Retina (tissue), 1 donor: ENCODE data around the gene GAB4.
A peak's percentile ranks its signal among the peaks of the same experiment; 100 is the strongest.
"Not testable (repeated sequence)": the region's sequence is repeated elsewhere in the genome, so short reads cannot be mapped to it uniquely, and the experiment has no call there.

Experiments
- DNase-seq: peaks from one replicate; pipeline ENCODE4 v3.0.0-alpha.2; 2016

GAB4 gene, protein sequence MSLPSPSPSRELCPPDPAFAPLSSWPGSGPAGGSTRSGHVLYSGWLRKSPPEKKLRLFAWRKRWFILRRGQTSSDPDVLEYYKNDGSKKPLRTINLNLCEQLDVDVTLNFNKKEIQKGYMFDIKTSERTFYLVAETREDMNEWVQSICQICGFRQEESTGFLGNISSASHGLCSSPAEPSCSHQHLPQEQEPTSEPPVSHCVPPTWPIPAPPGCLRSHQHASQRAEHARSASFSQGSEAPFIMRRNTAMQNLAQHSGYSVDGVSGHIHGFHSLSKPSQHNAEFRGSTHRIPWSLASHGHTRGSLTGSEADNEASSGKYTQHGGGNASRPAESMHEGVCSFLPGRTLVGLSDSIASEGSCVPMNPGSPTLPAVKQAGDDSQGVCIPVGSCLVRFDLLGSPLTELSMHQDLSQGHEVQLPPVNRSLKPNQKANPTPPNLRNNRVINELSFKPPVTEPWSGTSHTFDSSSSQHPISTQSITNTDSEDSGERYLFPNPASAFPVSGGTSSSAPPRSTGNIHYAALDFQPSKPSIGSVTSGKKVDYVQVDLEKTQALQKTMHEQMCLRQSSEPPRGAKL

DNA sequence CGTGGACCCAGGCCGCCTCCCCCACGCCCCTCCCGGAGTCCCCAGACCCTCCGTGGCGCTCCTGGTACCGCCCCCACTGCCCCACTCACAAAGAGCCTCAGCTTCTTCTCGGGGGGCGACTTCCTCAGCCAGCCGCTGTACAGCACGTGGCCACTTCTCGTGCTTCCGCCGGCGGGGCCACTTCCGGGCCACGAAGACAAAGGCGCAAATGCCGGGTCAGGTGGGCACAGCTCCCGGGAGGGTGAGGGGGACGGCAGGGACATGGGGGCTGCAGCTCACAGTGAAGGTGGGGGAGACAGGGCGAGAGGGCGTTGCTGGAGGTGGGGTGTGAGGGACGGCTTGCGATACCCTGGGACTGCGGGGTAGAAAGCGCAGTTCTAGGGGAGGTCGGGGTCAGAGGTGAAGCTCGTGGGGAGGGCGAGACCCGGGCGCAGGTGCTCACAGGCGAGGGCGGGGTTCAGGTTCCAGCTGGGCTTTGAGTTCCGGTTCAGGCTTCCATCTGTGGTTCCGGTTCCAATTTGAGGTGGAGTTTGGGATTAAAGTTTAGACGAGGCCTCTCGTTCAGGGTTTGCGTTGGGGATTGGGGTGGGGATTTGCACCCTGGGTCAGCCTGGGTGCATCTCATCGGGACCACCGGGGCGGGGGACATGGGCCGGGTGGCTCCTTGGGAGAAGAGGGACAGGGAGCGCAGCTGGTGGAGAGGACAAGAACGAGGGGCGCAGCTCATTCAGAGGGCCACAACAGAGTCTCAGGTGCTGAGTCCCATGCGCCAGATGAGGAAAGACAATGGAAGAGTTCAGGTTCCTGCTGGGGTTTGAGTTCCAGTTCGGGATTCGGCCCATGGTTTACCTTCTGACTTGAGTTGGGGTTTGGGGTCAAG lies at the start of gene GAB4:
TSS of gene GAB4 (minus strand) at position 371 of the 880 bp plus-strand sequence. CDS start at position 263, 108 bp downstream.
- no peak for DNase-seq

DNA sequence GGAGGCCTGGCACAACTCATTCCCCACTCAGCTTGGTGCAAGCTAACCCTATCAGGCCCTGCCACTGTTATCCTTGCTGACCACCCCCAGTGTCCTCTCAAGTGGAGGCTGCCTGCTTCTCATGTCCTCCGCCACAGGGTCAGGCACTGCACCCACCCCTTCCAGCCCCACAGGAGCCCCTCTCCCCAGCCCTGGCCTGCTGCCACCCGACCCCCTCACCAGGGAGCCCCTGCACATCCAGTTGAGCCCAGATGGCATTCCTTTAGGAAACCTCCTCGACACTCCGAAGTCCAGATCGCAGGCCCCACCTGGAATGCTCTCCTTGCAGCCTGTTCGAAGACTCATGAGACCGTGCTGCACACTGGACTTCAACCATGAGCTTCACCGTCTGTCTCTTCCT lies 48.8 kb upstream of the GAB4 start:
- DNase-seq = no peak

DNA sequence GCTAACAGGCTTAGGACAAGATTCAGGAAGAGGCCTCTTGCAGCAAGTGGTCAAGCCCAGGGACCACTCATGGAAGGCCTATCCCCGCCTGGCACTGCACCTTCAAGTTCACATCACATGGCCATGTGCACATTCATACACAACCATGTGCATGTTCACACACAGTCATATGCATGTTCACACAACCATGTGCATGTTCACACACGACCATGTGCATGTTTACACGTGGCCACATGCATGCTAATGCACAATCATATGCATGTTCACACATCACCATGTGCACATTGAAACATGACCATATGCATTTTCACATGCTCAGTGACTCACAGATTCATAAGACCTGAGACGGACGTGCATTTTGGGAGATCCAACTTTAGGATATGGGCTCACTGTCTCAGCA lies 48.0 kb upstream of the GAB4 start:
- no peak for DNase-seq

DNA sequence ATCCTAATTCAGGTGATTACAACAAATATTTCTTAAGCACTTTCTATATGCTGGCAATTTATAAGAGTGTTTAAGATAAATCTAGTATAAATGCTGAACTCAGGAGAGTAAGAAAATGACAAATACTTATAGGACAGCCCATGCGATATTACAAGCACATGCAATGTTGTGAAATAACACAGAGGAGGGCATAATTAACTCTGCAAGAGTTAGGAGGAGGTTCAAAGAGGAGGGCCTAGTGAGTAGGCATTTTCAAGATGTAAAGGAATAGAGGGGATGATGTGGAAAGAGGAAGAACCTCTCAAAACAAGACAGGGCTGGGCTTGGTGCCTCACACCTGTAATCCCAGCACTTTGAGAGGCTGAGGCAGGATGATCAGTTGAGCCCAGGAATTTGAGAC lies 39.6 kb upstream of the GAB4 start:
- no peak for DNase-seq

DNA sequence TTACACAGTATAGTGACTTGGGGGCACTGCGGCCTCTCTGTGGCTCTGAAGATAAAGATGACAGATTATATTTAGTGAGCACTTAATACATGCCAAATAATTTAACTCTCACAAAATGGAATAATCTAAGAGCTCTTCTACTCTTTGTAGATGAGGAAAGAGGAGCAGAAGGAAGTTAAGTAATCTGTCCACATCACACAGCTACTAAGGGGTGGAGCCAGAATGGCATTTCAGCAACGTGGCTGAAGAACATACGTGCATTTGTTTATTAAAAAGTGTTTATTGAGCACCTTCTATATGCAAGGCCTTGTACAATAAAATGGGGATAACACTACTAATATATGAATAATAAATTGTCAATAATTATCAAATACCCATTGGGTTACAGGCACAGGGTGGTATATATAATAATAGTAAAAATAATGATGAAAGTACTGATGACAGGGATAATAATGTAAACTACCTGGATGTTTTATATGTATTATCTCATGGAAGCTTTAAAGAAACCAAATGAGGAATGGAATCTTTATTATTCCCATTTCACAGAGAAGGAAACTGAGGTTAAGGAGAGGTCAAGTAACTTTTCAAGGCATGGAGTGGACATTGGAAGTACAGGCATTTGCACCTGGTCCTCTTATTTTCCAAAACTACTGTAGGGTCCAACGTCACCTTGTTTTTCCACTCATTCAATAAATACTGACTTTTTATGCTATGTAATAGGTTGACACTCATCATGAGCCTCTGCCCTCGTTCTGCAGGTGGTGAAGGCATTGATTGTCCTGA lies 38.7 kb upstream of the GAB4 start:
- DNase-seq = no peak

DNA sequence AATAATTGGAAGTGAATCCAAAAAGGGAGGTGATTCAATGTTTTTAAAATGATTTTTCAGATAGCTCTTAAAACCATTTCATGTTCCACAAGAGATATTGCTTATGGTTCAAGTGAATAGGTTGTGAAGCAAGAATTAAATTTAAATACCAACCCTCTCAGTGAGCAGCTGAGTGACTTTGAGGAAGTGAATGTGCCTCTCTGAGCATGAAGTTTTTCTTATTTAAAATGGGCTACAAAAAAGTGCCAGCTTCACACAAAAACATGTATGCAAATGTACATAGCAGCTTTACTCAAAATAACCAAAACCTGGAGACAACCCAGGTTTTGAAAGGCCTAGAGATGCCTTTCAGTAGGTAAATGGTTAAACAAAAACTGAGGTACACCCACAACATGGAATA lies 35.5 kb upstream of the GAB4 start:
- no peak for DNase-seq

DNA sequence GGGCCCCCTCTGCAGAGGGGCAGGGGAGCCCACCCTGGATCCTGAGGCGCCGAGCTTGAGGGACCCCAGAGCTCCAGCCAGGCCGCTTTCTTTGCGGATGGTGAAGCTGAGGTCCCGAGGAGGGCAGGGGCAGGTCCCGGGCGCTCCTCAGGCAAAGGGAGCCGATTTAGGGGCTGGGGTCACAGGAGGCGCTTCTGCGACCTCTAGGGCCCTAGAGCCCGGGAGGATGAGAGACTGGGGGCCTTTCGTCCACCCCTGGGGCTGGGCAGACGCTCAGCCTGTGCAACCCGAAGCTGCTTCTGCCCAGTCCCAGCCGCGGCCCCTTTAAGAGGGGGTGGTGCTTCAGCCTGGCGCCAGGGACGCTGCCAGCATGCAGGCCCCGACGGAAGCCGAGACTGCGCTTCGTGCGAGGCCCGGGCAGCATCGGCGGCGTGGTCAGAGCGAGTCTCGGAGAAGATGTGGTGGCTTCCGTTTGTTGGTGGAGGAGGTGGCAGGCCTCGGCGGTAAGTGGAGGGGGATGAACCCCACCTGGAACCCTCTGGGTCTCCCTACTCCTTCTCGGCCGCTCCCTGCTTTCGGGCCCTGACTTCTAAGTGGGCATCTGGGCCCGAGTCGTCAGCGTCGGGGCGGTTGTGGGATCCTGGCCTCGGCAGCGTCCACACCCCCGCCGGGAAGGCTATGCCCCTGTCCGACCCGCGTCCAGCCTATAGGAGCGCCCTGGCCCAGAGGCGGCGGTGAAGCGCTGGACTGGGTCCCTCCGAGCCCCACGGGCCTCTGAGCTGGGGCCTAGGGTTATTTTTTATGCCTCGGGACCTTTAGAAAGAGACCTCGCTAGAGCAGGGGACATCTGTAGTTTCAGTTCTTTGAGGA lies 29.1 kb upstream of the GAB4 start:
- DNase-seq = peak; percentile 43

DNA sequence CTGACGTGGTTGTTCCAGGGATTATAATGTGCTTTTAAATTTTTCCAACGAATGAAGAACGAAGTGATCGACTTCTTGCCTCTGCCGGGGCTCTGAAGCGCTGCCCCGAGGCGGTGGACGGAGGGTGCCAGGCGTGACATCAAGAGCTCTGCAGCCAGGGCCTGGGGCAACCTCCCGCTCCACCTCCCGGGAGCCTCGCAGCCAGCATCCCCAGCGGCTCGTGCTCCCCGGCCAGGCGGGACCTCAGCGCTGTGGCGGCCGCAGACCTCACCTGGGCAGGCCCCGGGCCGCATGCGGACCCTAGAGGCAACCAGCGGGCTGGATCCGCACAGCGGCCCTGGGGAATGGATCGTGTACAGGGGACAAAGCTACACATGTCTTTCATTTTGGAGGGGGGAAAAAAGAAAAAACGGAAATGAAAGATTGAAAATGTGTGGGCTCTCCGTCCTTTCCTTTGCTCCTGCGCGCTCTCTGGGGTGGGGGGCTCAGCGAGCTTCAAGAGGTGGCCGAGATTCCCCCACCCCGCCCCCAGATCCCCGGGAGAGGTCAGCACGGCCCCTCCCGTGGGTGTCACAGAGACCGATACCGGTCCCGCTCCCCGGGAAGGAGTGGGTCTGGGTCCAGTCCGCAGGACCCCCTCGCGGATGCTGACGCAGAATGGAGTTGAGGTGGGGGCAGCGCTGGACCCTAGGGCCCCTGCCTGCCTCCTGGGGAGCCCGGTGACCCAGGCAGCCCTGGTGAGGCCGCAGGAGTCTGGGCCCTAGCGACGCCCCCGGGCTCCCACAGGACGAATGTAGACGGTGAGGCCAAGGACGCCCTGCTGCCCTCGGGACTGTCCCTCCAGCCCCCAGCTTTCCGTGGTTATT lies 28.2 kb upstream of the GAB4 start:
- DNase-seq = peak; percentile 53

DNA sequence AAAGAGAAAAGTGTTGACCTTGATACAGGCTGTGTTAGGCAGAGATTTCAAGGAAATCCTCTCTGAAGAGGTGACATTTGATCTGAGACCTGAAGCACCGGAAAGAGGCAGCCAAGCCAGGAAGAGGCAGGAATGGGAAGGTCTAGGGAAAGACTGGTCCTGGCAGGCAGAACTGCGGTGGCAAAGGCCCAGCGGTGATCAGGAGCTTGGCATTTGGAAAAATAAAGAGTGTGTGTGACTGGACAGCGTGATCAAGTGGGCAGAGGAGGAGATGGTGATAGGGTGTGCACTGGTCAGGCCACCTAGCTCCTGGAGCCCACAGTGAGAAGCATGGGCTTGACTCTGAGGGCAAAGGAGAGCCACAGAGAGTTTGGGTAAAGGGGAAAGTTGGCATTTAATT lies 27.2 kb upstream of the GAB4 start:
- peak; percentile 8 for DNase-seq

DNA sequence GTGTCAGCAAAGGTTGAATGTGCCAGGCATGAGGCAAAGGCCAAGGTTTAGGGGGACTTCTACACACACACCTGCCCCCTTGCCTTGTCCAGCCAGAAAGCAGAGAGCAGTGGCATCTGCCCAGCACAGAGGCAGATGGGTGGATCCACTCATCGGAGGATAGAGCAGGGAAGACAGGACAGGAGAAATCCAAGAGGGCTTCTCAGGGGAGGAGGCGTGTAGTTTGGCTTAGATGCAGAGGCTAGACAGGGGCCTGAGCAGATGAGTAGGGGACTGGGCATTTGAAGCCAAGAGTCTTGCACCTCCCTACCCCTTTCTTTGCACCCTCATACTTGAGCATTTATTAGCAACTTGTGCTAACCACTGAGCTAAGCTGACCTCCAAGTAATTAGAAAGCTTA lies 26.5 kb upstream of the GAB4 start:
- DNase-seq = not testable (repeated sequence)

DNA sequence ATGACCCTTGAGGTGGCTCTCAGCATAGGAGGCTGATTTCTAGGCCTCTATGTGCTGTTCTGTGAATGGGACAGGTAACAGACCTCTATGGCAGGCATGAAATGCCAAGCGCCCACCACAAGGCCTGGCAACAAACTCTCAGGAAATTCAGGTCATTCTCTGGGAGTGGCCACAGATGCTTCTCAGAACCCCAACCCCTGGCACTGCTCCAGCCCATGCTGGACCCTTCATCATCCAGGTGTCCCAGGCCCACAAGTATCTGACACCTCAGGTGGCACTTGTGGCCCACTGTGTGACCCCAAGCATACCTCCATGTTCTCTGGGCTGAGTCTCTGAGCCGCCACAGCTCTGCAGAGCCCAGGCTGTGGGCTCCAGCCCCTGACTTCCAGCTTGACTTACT lies 24.3 kb upstream of the GAB4 start:
- not testable (repeated sequence) for DNase-seq

DNA sequence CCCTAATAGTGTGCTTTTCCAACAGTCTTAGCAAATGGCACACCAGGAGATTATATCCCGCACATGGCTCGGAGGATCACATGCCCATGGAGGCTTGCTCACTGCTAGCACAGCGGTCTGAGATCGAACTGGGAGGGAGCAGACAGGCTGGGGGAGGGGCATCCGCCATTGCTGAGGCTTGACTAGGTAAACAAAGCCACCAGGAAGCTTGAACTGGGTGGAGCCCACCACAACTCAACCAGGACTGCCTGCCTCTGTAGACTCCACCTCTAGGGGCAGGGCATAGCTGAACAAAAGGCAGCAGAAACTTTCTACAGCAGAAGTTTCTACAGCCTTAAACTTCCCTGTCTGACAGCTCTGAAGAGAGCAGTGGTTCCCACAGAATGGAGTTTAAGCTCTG lies 16.4 kb upstream of the GAB4 start:
- DNase-seq = not testable (repeated sequence)

DNA sequence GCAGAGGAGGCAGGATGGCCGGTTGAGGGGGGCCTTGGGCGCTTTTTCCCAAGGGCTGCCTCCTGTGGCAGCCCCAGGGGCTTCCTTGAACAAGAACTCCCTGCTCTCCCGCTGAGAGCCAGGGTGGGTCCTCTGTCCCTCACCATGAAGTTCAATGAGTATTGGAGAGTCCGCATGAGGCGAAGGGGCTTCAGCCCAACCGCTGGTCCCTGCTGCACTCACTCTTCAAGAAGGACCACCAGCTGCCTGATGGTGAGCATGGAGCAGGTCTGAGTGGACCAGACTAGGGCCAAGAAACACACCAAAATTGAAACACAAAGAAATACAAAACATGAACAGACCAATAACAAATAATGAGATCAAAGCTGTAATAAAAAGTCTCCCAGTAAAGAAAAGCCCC lies 7.5 kb upstream of the GAB4 start:
- DNase-seq = not testable (repeated sequence)

DNA sequence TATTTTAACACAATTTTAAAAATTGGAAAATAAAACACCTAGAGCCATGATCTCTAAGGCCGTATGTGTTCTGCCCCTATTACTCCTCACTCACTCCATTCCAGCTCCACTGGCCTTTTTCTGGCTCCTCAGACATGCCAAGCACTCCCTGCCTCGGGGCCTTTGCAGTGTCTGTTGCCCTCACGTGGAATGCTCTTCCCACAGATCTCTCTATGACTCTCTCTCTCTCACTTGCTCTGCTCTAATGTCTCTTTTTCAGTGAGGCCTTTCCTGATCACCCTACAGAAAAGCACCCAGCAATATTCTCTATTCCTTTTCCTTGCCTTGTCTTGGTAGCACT lies 6.0 kb upstream of the GAB4 start:
- not testable (repeated sequence) for DNase-seq

DNA sequence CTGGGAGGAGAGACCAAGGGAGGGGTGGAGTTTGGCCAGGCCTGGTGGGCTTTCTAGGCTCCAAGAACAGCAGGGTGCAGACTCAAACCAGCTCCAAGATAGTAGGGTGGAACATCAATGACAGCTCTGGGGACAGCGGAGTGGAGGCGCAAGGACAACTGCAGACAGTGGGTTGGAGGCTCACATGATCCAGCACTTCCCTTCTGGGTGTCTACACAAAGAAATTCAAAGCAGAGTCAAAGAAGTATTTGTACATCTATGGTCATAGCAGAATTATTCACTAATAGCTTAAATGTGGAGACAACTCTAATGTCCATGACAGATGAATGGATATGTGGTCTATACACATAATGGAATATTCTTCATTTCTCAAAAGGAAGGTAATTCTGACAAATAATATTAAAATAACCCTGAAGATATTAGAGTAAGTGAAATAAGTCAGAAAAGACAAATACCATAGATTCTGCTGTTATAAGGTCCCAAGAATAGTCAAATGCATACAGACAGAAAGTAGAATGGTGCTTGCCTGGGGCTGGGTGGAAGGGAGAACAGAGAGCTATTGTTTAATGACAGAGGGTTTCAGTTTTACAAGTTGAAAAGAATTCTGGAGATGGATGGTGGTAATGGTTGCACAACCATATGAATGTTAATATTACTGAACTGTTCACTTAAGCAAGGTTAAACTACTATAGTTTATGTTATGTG lies 5.5 kb upstream of the GAB4 start:
- DNase-seq = no peak

DNA sequence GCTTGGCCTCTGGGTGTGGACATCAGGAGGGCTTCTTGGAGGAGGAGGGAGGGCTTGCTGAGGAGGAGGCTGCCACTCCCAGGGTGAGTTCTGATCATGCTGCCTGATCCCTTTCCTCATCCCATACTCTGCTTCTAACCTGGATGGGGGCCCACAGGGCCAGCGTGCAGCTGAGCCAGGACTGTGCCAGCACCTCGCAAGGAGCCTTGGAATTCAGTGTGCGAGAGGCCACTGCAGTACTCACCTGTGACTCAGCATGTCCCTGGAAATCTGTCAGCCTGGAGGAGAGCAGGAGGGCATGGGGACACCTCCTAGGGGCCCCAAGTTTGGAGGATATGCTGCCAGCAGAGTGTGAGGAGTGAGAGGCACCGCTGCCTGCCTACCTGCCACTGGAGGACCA lies 4.2 kb upstream of the GAB4 start:
- DNase-seq = no peak

DNA sequence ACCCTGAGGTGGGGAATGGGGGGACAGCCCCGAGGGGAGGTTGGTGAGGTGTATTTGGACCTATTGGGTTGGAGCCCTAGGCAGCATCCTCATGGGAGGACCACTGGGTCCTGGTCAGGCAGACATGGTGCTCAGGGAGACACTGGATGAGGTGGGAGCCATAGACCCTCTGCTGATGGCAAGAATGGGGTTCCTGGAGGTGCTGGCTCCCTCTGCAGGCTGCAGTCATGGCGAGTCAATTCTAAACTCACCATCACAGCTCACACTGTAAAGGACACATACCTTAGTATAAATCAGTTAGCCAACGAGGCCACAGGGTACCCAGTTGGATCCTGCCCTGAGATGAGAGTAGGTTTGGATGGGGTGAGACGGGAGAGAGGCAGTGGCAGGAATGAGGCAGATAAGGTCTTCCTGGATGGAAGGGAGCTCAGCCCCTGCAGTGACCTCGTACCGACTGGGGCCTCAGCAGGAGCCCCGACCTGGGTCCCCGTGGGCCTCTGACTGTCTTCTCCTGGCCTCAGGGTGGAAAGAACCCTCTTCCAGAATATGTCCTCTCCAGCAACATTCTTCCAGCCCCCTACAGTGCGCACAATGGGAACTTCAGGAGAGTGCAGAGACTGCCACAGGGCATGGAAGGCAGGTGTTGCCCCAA lies 1.7 kb upstream of the GAB4 start:
- DNase-seq = no peak

DNA sequence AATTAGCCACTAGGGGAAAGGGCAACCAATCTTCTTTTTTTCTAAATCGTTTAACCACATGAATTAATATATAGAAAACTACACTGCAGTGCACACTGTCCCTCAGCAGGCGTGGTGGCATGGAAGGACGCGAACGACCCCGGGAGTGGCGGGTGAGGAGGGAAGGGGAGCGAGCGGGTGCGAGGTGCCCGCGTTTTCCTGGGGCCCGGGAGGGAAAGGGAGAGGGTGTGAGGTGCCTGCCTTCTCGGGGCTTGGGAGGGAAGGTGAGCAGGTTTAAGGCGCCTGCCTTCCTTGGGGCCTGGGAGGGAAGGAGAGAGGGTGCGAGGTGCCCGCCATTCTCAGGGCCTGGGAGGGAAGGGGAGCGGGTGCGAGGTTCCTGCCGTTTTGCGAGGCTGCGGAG lies 765 bp downstream of the GAB4 start:
- DNase-seq = no peak

DNA sequence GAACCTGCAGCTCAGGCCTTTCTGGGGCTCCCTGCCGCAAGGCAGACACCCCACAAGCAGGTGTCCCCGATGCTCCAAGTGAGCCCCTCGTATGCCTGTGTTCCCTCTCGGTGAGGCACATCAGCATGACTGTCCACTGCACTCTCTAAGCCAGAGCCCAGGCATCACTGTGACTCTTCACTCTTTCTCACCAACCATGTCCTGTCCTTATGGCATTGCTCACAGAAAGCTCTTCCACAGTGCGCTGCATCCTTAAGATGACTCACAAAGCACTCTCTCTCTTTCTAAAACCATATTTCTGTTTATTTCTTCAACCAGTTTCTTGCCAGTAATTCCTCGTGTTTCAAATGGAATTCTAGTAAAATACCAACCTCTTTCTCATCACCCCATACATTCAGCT lies 18.1 kb downstream of the GAB4 start:
- no peak for DNase-seq

DNA sequence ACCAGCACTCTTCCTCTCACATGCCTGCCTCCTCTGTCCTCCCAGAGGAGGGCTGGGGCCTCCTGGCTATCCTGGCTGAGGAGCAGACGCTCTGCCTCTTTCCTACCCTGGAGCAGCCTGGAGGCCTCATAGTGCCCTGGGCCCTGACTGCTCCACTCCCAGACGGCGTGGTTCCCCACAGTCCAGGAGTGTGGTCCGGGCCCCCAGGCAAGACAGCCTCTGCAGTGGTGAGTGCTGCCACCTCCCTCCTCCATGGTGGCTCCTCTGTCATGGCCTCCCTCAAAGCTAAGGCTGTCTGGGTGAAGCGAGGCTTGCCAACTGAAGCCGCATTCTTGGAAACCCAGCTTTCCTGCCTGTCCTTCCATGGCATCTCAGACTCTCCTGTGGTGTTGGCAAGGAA lies 19.8 kb downstream of the GAB4 start:
- DNase-seq = no peak
